K562 (cell line): ENCODE data around the gene NBEA. TPM values are rescaled to one million over a fixed set of nuclear protein-coding genes. Genes with fewer than 3 reads are reported as not detected.

ENCODE experiments used
- ATAC-seq: fragments of 200-7000 bp; cut with Tn5 transposase; 3 replicates; pipeline ENCODE4 v1.9.1; 2020; ENCODE audit warnings: moderate library complexity
- BruUV-seq: library from RNA; stranded (reverse); fragments of 400-500 nt; replicated peaks from 2 replicates; lab custom pipeline; 2021; lab: Mats Ljungman, UMichigan
- CTCF ChIA-PET: fragments of 300-600 bp; formaldehyde crosslinking; extraction: SDS; loops from one replicate; lab custom pipeline; 2021; ENCODE audit warnings: low intra/inter-chr PET ratio; lab: Yijun Ruan, JAX
- POLR2A ChIA-PET: fragments of 300-600, 350-650 bp; sonication (Branson Sonifier 250); formaldehyde crosslinking; extraction: SDS; loops from one replicate; lab custom pipeline; 2021; ENCODE audit warnings: antibody characterized with exemption, inconsistent platforms; lab: Yijun Ruan, JAX
- DNase-seq, 4 experiments: peaks; one replicate each; pipeline versions ENCODE4 v3.0.0 to v3.0.0-alpha.2; 2011 to 2018; ENCODE audit warnings: low spot score in 3 of 4, mixed read lengths in 3 of 4; ENCODE audit errors: extremely low read depth in 1 of 4
- FAIRE-seq: peaks from 2 replicates; lab custom pipeline; 2011; peaks lifted over from hg19 to GRCh38; lab: Jason Lieb, UNC
- H2AFZ ChIP-seq: 2 replicates; pipeline ENCODE4 v1.6.0; 2011; ENCODE audit warnings: low read depth, low read length, control low read depth, inconsistent platforms
- H3K27ac ChIP-seq: fragments of 200-600 bp; 3 replicates; pipeline ENCODE4 v1.8.0; 2011; ENCODE audit warnings: low read depth, mild to moderate bottlenecking, control low read depth, inconsistent platforms, low read length, moderate library complexity, mixed read lengths; ENCODE audit errors: extremely low read depth
- H3K27me3 ChIP-seq, 2 experiments: fragments of 300-600 bp in 1 of 2; 2 replicates in 1 of 2; 3 replicates in 1 of 2; pipeline versions ENCODE4 v1.6.0 to v1.8.0; 2011; ENCODE audit warnings: inconsistent platforms in 2 of 2, low read length in 2 of 2, mild to moderate bottlenecking in 1 of 2, mixed read lengths in 1 of 2, moderate library complexity in 1 of 2; ENCODE audit not compliant: control insufficient read depth in 2 of 2, insufficient read depth in 2 of 2
- H3K36me3 ChIP-seq: fragments of 300-600 bp; 3 replicates; pipeline ENCODE4 v1.8.0; 2011; ENCODE audit warnings: mild to moderate bottlenecking, low read length, inconsistent platforms; ENCODE audit not compliant: control insufficient read depth, insufficient read depth
- H3K4me1 ChIP-seq, 2 experiments: fragments of 200-600 bp in 1 of 2; replicated peaks in 1 of 2; 2 replicates in 1 of 2; 3 replicates in 1 of 2; pipeline versions ENCODE4 v1.5.1 to v1.8.0; 2011; ENCODE audit warnings: inconsistent platforms in 2 of 2, low read length in 2 of 2, mild to moderate bottlenecking in 1 of 2, mixed read lengths in 1 of 2, moderate library complexity in 1 of 2; ENCODE audit not compliant: control insufficient read depth in 2 of 2, insufficient read depth in 2 of 2
- H3K4me2 ChIP-seq: 2 replicates; pipeline ENCODE4 v1.6.1; 2011; ENCODE audit warnings: low read length, control low read depth, inconsistent platforms, mixed read lengths; ENCODE audit not compliant: insufficient read depth
- H3K4me3 ChIP-seq: fragments of 200-600 bp; sonication (generic), shearing (Covaris generic); 2 replicates; pipeline ENCODE4 v1.5.1; 2016; ENCODE audit warnings: control low read depth, inconsistent platforms
- H3K79me2 ChIP-seq: fragments of 200-600 bp; 3 replicates; pipeline ENCODE4 v1.8.0; 2011; ENCODE audit warnings: low read length, inconsistent platforms; ENCODE audit not compliant: control insufficient read depth, insufficient read depth
- H3K9ac ChIP-seq, 2 experiments: 2 replicates each; pipeline versions ENCODE4 v1.6.0 to v1.6.1; 2011; ENCODE audit warnings: low read depth in 2 of 2, low read length in 2 of 2, control low read depth in 1 of 2, inconsistent platforms in 1 of 2, mild to moderate bottlenecking in 1 of 2, mixed read lengths in 1 of 2; ENCODE audit not compliant: insufficient read depth in 1 of 2
- H3K9me1 ChIP-seq: one replicate; pipeline ENCODE4 v1.6.0; 2011; ENCODE audit warnings: inconsistent platforms, mild to moderate bottlenecking, low read length, moderate library complexity; ENCODE audit not compliant: control insufficient read depth, insufficient read depth
- H3K9me3 ChIP-seq: replicated peaks from 2 replicates; pipeline ENCODE4 v1.5.1; 2011; ENCODE audit warnings: low read depth, low read length, inconsistent platforms; ENCODE audit not compliant: control insufficient read depth, insufficient read depth
- H4K20me1 ChIP-seq: replicated peaks from 2 replicates; pipeline ENCODE4 v1.6.1; 2011; ENCODE audit warnings: low read length, inconsistent platforms, mixed read lengths; ENCODE audit not compliant: control insufficient read depth, insufficient read depth
- CEBPG ChIP-seq, 3 experiments: fragments of 200-800 bp in 1 of 3; sonication (Bioruptor generic) in 1 of 3; sonication (generic) in 1 of 3; formaldehyde crosslinking in 1 of 3; IDR thresholded peaks in 2 of 3; conservative IDR thresholded peaks in 1 of 3; 2 replicates each; pipeline versions ENCODE4 v1.6.1 to v1.8.0; 2016 to 2022; ENCODE audit warnings: missing compliant biosample characterization in 2 of 3, missing genetic modification characterization in 2 of 3, mild to moderate bottlenecking in 1 of 3, missing genetic modification reagents in 1 of 3
- ESRRB ChIP-seq: fragments of 250-450 bp; sonication (Bioruptor Pico); IDR thresholded peaks from 2 replicates; pipeline ENCODE4 v1.5.0; 2020; ENCODE audit warnings: mild to moderate bottlenecking, moderate library complexity, borderline replicate concordance
- GATAD2B ChIP-seq: fragments of 450-650 bp; IDR thresholded peaks from 2 replicates; pipeline ENCODE4 v1.6.1; 2017; ENCODE audit warnings: mild to moderate bottlenecking, borderline replicate concordance
- HDAC3 ChIP-seq: fragments of 450-650 bp; IDR thresholded peaks from 2 replicates; pipeline ENCODE4 v1.6.1; 2018; ENCODE audit warnings: borderline replicate concordance, mild to moderate bottlenecking, moderate library complexity; ENCODE audit not compliant: partially characterized antibody
- ILK ChIP-seq: fragments of 450-650 bp; IDR thresholded peaks from 2 replicates; pipeline ENCODE4 v1.6.1; 2016; ENCODE audit warnings: missing genetic modification characterization, low read depth, mild to moderate bottlenecking, missing compliant biosample characterization, moderate library complexity, borderline replicate concordance
- NRF1 ChIP-seq, 2 experiments: fragments of 450-650 bp; IDR thresholded peaks in 1 of 2; conservative IDR thresholded peaks in 1 of 2; 2 replicates each; pipeline ENCODE4 v1.6.1; 2014; ENCODE audit warnings: mild to moderate bottlenecking in 2 of 2
- RAD51 ChIP-seq: fragments of 450-650 bp; IDR thresholded peaks from 2 replicates; pipeline ENCODE4 v1.7.1; 2016; ENCODE audit warnings: low read depth, mild to moderate bottlenecking, borderline replicate concordance
- SLC30A9 ChIP-seq: fragments of 250-450 bp; sonication (Bioruptor Pico); IDR thresholded peaks from 2 replicates; pipeline ENCODE4 v1.8.0; 2022; ENCODE audit warnings: mild to moderate bottlenecking, moderate library complexity
- ZNF165 ChIP-seq: fragments of 250-450 bp; sonication (Bioruptor Pico); IDR thresholded peaks from 2 replicates; pipeline ENCODE4 v1.4.0; 2020; ENCODE audit warnings: borderline replicate concordance
- ZNF408 ChIP-seq: fragments of 250-450 bp; sonication (Bioruptor Pico); IDR thresholded peaks from 2 replicates; pipeline ENCODE4 v1.4.0; 2020; ENCODE audit warnings: low read depth, mild to moderate bottlenecking, moderate library complexity
- ZNF764 ChIP-seq: fragments of 250-450 bp; sonication (Bioruptor Pico); IDR thresholded peaks from 2 replicates; pipeline ENCODE4 v1.4.0; 2020; ENCODE audit warnings: low read depth, mild to moderate bottlenecking, moderate library complexity
- WGBS: fragments of 100-300 bp; shearing (Covaris generic); methylation state at CpG from one replicate; pipeline ENCODE4 v1.1.6; 2016; ENCODE audit warnings: low coverage, mixed read lengths; ENCODE audit not compliant: insufficient coverage; ENCODE audit errors: missing lambda C conversion rate; 5-methylcytosine and 5-hydroxymethylcytosine counted together
- in situ Hi-C: fragments of 300-500 bp; cut with MboI; formaldehyde crosslinking; loops from 4 replicates; pipeline ENCODE4 v1.15.0; 2018; ENCODE audit warnings: inconsistent platforms, mixed read lengths
- intact Hi-C: fragments of 100-400 bp; cut with micrococcal nuclease; formaldehyde crosslinking; loops from 2 replicates; pipeline ENCODE4 v1.14.2; 2022
- polyA plus RNA-seq, 8 experiments: library from polyadenylated mRNA; depleted of rRNA in 4 of 8; stranded (reverse) in 5 of 8; unstranded in 3 of 8; fragments of >200 nt; fragmentation: Nextera tagmentation in 2 of 8; fragmentation: Illumina TruSeq in 1 of 8; extraction: Ambion mirVana in 2 of 8; extraction: Trizol in 1 of 8; gene quantifications; 2 replicates each; pipeline versions ENCODE4 v1.2.1 to v1.2.3, GENCODE V29; 2011 to 2014; ENCODE audit warnings: inconsistent platforms in 1 of 8, missing spikeins in 1 of 8
- total RNA-seq, 7 experiments: library from RNA; depleted of rRNA in 6 of 7; stranded (reverse); fragments of >200 nt in 6 of 7; fragmentation: Illumina TruSeq in 2 of 7; extraction: Trizol in 2 of 7; gene quantifications; 2 replicates each; pipeline versions ENCODE4 v1.2.1 to v1.2.3, GENCODE V29; 2011 to 2021; ENCODE audit warnings: low replicate concordance in 1 of 7
- TF ChIP-seq, protein P1 (sequence below): sonication (generic); formaldehyde crosslinking; IDR thresholded peaks from 2 replicates; pipeline ENCODE4 v1.8.1; 2023; ENCODE audit warnings: mild to moderate bottlenecking, missing genetic modification reagents

Gene NBEA
- total and polyA plus RNA-seq, 9 of the 15 experiments (the other 6 are each of a cell fraction or from before 2014, with no cell fraction given): 0.03 to 0.94 (median 0.05) TPM; not detected in 2

GRCh38 chr13:35496006-35496405 lies 553.9 kb downstream of the NBEA start:
- TF ChIP-seq ZNF408 (CRISPR knock-in tag) (no peak), ZNF165 (no peak), ILK (tag) (no peak), ZNF764 (CRISPR knock-in tag) (no peak)
- no peaks in the 10 kb centered on the region for H3K36me3 ChIP-seq
- no peaks in the 10 kb centered on the region for H3K27me3 ChIP-seq
- no peaks in the 10 kb centered on the region for H3K9me3 ChIP-seq
- H4K20me1 ChIP-seq: no peaks in the 10 kb centered on the region
- WGBS: 0% methylated on average over 1 of the region's 1 CpG
- H3K4me3 ChIP-seq: no peak overlapping the region
- BruUV-seq: no TSS peak
- no peak overlapping the region for H3K9ac ChIP-seq
- ChIA-PET POLR2A (no interaction called here), CTCF (no interaction called here)
- no peaks in the 10 kb centered on the region for H3K79me2 ChIP-seq
- H3K27ac ChIP-seq: no peak overlapping the region
- H3K4me2 ChIP-seq: no peak overlapping the region
- in situ Hi-C loops: no loop called here
- intact Hi-C loops: no loop called here
- FAIRE-seq (no peak), DNase-seq (no peak), ATAC-seq (no peak)
- no peak overlapping the region for H2AFZ ChIP-seq
- H3K9me1 ChIP-seq: no peaks in the 10 kb centered on the region
- no peaks in the 10 kb centered on the region for H3K4me1 ChIP-seq

GRCh38 chr13:35496761-35497386 lies 554.8 kb downstream of the NBEA start:
- WGBS: 0% methylated on average over 2 of the region's 2 CpGs
- Histone ChIP-seq H3K27me3 (no peaks in the 10 kb centered on the region), H3K27ac (no peak overlapping the region), H3K9ac (no peak overlapping the region), H3K36me3 (no peaks in the 10 kb centered on the region), H3K4me3 (no peak overlapping the region), H3K4me1 (no peaks in the 10 kb centered on the region), H3K9me3 (no peaks in the 10 kb centered on the region), H3K9me1 (no peaks in the 10 kb centered on the region), H3K4me2 (no peak overlapping the region), H2AFZ (no peak overlapping the region), H3K79me2 (no peaks in the 10 kb centered on the region), H4K20me1 (no peaks in the 10 kb centered on the region)
- CTCF ChIA-PET: no interaction called here
- TF ChIP-seq RAD51 (no peak), ESRRB (CRISPR knock-in tag) (no peak), NRF1 (conservative IDR thresholded peaks at IDR 0.05 in 1 of 2, IDR thresholded peaks at IDR 0.05 in 1 of 2) (no peak), HDAC3 (no peak), SLC30A9 (CRISPR knock-in tag) (no peak), CEBPG (CRISPR knock-in tag; IDR thresholded peaks at IDR 0.05) (no peak), CEBPG (tag; conservative IDR thresholded peaks at IDR 0.05 in 1 of 2, IDR thresholded peaks at IDR 0.05 in 1 of 2) (0 out of 4 replicates have a peak, but pooled peaks of 1 of the 2 experiments have one; percentile 17), GATAD2B (no peak)
- TF ChIP-seq, protein P1, sequence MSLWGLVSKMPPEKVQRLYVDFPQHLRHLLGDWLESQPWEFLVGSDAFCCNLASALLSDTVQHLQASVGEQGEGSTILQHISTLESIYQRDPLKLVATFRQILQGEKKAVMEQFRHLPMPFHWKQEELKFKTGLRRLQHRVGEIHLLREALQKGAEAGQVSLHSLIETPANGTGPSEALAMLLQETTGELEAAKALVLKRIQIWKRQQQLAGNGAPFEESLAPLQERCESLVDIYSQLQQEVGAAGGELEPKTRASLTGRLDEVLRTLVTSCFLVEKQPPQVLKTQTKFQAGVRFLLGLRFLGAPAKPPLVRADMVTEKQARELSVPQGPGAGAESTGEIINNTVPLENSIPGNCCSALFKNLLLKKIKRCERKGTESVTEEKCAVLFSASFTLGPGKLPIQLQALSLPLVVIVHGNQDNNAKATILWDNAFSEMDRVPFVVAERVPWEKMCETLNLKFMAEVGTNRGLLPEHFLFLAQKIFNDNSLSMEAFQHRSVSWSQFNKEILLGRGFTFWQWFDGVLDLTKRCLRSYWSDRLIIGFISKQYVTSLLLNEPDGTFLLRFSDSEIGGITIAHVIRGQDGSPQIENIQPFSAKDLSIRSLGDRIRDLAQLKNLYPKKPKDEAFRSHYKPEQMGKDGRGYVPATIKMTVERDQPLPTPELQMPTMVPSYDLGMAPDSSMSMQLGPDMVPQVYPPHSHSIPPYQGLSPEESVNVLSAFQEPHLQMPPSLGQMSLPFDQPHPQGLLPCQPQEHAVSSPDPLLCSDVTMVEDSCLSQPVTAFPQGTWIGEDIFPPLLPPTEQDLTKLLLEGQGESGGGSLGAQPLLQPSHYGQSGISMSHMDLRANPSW (CRISPR knock-in tag): no peak
- POLR2A ChIA-PET: no interaction called here
- DNase-seq (no peak), ATAC-seq (no peak), FAIRE-seq (no peak)
- in situ Hi-C loops (no loop called here), intact Hi-C loops (no loop called here)
- BruUV-seq: no TSS peak
